ENCODE data around the gene CACNB3.

The CACNB3 gene

DNA sequence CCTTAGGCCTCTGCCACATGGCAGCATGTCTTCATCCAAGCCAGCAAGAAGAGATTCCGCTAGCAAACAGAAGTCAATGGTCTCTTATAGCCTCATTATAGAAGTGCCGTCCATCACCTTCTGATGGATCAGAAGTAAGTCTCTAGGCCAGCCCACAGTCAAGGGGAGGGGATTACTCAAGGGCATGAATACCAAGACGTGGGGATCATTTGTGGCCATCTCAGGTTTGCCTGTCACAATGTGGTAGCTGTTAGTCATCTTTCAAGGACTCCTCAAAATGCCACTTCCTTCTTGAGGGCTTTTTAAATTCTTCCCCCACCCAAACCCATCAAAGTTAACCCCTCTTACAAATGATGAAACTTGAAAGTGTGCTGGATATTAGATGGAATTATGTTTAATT lies 21.3 kb upstream of the CACNB3 start:
- no peak for TF ChIP-seq CTCF (IDR thresholded peaks at IDR 0.05; ENCODE audit: control insufficient read depth, extremely low read depth, insufficient read depth)
- DNase-seq (ENCODE audit: low read depth), result no peak

GRCh38 chr12:48800457-48800856 lies 17.8 kb upstream of the CACNB3 start:
- TF ChIP-seq CTCF (IDR thresholded peaks at IDR 0.05; ENCODE audit: control insufficient read depth, extremely low read depth, insufficient read depth), result no peak
- H3K4me3 ChIP-seq (ENCODE audit: low read depth, low read length), result no peak overlapping the region
- DNase-seq (ENCODE audit: low read depth), result no peak

More for the DNA sequence above, 21.3 kb upstream of the CACNB3 start:
- no peak overlapping the region for H3K4me3 ChIP-seq (ENCODE audit: low read depth, low read length)

- TF ChIP-seq CTCF (IDR thresholded peaks at IDR 0.05; ENCODE audit: control insufficient read depth, extremely low read depth, insufficient read depth), result no peak
- no peak overlapping the region for H3K4me3 ChIP-seq (ENCODE audit: low read depth, low read length)
- no peak for DNase-seq (ENCODE audit: low read depth)
Measured at GRCh38 chr12:48800971-48801370, 17.3 kb upstream of the CACNB3 start.

DNA sequence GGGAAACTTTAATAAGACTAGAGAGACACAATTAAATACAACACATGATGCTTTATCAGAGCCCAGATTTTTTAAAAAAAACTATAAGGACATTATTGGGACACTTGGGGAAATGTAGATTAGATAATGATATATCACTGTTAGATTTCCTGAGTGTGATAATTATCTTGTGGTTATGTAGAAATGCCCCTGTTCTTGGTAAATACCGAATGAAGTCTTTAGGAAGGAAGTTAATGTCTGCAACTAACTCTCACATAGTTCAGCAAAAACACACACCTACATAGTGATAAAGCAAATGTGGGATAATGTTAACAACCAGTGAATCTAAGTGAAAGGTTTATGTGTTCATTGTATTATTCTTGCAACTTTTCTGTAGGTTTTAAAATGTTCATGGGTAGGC lies 14.6 kb upstream of the CACNB3 start:
- TF ChIP-seq CTCF (IDR thresholded peaks at IDR 0.05; ENCODE audit: control insufficient read depth, extremely low read depth, insufficient read depth), result no peak
- no peak overlapping the region for H3K4me3 ChIP-seq (ENCODE audit: low read depth, low read length)
- no peak for DNase-seq (ENCODE audit: low read depth)

DNA sequence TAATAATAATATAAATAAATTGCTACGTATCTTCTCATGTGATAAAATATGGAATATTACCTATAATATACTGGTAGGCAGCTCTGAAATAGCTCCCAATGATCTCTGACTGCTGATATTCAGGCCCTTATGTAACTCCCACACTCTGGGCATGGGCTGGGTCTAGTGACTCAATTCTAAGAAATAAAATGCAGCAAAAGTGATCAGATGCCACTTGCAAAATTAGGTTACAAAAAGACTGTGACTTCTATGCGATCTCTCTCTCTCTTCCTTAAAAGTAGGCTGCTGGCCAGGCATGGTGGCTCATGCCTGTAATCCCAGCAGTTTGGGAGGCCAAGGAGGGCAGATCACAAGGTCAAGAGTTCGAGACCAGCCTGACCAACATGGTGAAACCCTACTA lies 10.3 kb upstream of the CACNB3 start:
- no peak for TF ChIP-seq CTCF (IDR thresholded peaks at IDR 0.05; ENCODE audit: control insufficient read depth, extremely low read depth, insufficient read depth)
- no peak overlapping the region for H3K4me3 ChIP-seq (ENCODE audit: low read depth, low read length)
- DNase-seq (ENCODE audit: low read depth), result no peak

GRCh38 chr12:48810903-48811431 lies 7.3 kb upstream of the CACNB3 start:
- TF ChIP-seq CTCF (IDR thresholded peaks at IDR 0.05; ENCODE audit: control insufficient read depth, extremely low read depth, insufficient read depth), result no peak
- H3K4me3 ChIP-seq (ENCODE audit: low read depth, low read length), result no peak overlapping the region
- DNase-seq (ENCODE audit: low read depth), result no peak

- DNase-seq (ENCODE audit: low read depth), result no peak
- TF ChIP-seq CTCF (IDR thresholded peaks at IDR 0.05; ENCODE audit: control insufficient read depth, extremely low read depth, insufficient read depth), result no peak
- no peak overlapping the region for H3K4me3 ChIP-seq (ENCODE audit: low read depth, low read length)
Measured at GRCh38 chr12:48811437-48812090, 6.7 kb upstream of the CACNB3 start.
